ENCODE data around the gene CRLF1. TPM values are rescaled to one million over a fixed set of nuclear protein-coding genes. Genes with fewer than 3 reads are reported as not detected.
A peak's percentile ranks its signal among the peaks of the same experiment; 100 is the strongest.

CRLF1 gene
- total and polyA plus RNA-seq, 2 experiments from 2014 or later: 0.69 to 0.89 TPM

DNA sequence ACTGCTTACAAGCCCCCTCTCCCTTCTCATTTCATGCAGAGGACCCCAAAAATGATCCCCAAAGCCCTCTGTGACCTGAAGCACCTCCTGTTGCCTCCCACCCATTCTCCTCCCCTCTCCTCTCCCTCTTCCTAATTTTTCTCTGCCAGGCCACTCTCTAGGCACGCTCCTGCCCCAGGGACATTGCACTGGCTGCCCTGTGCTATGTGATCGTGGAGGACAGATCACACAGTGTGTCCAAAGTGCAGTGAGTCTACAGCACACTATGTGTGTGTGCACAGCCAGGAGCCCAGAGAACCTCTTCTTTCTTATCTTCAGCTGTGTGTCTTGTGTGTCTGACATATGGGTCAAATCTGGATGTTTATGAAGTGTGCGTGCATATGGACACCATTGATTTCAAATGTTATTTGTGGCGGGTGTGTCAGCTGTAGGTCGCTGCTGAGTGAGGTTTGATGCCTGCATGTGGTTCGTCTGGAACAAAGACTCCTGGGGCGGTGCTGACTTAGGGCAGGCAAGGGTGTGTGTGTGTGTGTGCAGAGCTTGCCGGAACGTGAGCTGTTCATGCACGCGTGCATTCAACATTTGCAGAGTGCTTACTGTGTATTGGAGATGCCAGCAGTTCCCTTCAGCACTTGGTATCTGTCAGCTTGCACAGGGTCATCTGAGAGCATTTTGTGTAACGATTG, 28.2 kb upstream of the CRLF1 start:
- DNase-seq (ENCODE audit: low read depth in 1 of 2, low spot score in 1 of 2): no peak
- TF ChIP-seq, protein P1, sequence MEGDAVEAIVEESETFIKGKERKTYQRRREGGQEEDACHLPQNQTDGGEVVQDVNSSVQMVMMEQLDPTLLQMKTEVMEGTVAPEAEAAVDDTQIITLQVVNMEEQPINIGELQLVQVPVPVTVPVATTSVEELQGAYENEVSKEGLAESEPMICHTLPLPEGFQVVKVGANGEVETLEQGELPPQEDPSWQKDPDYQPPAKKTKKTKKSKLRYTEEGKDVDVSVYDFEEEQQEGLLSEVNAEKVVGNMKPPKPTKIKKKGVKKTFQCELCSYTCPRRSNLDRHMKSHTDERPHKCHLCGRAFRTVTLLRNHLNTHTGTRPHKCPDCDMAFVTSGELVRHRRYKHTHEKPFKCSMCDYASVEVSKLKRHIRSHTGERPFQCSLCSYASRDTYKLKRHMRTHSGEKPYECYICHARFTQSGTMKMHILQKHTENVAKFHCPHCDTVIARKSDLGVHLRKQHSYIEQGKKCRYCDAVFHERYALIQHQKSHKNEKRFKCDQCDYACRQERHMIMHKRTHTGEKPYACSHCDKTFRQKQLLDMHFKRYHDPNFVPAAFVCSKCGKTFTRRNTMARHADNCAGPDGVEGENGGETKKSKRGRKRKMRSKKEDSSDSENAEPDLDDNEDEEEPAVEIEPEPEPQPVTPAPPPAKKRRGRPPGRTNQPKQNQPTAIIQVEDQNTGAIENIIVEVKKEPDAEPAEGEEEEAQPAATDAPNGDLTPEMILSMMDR (IDR thresholded peaks at IDR 0.05; ENCODE audit: low read depth, low read length): no peak
- Histone ChIP-seq H3K4me3 (no peak overlapping the region), H3K36me3 (no peaks in the 10 kb centered on the region), H3K9me3 (ENCODE audit: low read depth) (no peaks in the 10 kb centered on the region), H3K4me1 (ENCODE audit: low read depth) (no peaks in the 10 kb centered on the region), H3K27me3 (peaks cover 5% of the 10 kb centered on the region), H3K27ac (no peak overlapping the region)

DNA sequence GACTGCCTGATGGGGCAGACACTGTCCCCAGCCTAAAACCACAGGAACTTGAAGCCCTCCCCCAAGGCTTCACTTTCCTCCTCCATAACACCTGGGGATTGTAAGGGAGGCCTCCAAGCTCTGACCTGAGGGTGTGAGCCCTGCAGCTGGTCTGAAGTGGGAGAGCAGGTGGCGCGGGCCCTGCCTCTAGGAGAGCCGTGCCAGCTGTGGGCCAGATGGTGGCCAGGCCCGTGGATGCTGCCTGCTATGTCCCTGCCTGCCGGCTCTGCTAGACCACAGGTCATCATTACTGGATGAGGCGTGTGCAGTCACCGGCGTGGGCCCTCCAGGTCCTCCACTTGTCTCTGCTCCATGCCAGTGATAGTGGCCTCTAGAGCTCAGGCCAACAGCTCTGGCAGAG, 26.7 kb upstream of the CRLF1 start:
- H3K27me3 ChIP-seq: peaks cover 5% of the 10 kb centered on the region
- TF ChIP-seq, protein P1 (IDR thresholded peaks at IDR 0.05; ENCODE audit: low read depth, low read length): no peak
- H3K4me1 ChIP-seq (ENCODE audit: low read depth): no peaks in the 10 kb centered on the region
- no peak for DNase-seq (ENCODE audit: low read depth in 1 of 2, low spot score in 1 of 2)
- H3K4me3 ChIP-seq: no peak overlapping the region
- H3K27ac ChIP-seq: no peak overlapping the region
- H3K36me3 ChIP-seq: no peaks in the 10 kb centered on the region
- H3K9me3 ChIP-seq (ENCODE audit: low read depth): no peaks in the 10 kb centered on the region

DNA sequence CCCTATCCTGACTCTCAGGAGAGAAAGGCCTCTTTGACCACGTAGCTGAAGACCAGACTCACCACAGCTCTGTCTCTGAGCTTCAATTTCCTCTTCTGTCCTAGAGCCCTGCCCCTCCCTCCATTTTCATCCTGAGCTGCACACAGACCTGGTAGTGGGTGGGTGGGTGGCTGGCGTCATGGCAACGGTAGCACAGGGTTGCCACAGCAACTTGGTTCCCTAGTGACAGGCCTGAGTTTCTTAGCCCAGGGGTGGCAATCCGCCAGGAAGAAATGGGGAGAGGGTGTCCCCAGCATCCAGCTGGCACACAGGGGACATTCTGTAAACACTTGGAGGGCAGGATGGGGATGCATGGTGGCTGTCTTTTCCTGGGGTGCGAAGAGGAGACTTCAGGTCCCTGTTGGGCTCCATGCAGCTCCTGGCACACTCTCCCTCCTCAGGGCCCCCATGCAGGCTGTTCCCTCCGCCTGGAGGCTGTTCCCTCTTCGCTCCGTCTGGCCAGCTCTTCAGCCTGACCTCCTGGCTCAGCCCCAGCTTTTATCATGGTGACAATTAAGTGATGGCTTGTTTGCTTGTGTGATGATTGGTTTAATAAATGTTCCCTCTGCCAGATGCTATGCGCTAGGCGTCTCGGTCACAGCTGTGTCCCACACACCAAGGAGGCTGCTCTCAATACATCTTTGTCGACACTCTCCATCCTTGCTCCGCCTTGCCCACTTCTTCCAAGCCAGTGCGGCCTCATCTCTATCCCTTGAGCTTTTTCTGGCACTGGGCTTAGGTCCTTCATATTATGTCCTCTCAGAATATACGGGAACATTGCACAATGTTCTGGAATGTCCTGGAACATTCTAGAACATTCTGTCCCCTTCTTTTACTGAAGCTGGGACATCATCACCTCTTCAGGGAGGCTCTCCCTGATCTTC, 22.8 kb upstream of the CRLF1 start:
- no peak overlapping the region for H3K4me3 ChIP-seq
- DNase-seq (ENCODE audit: low read depth in 1 of 2, low spot score in 1 of 2): peak in 1 of 2 donors; percentile 68
- H3K4me1 ChIP-seq (ENCODE audit: low read depth): no peaks in the 10 kb centered on the region
- no peaks in the 10 kb centered on the region for H3K36me3 ChIP-seq
- H3K9me3 ChIP-seq (ENCODE audit: low read depth): no peaks in the 10 kb centered on the region
- H3K27ac ChIP-seq: no peak overlapping the region
- peaks cover 2% of the 10 kb centered on the region for H3K27me3 ChIP-seq
- TF ChIP-seq, protein P1 (IDR thresholded peaks at IDR 0.05; ENCODE audit: low read depth, low read length): no peak

DNA sequence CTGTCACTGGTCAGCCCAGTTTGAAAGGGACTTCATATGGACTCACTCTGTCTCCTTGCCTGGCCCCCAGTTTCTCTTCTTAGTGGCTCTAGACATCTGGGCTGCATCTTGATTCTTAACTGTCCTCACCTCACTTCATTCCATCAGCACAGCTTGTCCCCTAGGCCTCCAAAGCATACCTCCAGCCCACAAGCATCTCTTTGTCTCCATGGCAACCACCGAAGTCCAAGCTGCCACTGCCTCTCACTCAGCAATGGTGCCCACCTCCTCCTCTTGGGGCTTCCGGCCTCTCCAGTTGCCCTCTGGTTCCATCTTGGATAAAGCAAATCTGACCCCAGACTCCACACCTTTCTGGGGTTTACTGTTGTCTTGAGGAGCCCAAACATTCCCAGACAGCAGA, 20.3 kb upstream of the CRLF1 start:
- Histone ChIP-seq H3K4me3 (no peak overlapping the region), H3K4me1 (ENCODE audit: low read depth) (no peaks in the 10 kb centered on the region), H3K27ac (no peak overlapping the region), H3K27me3 (no peaks in the 10 kb centered on the region), H3K36me3 (no peaks in the 10 kb centered on the region), H3K9me3 (ENCODE audit: low read depth) (no peaks in the 10 kb centered on the region)
- DNase-seq (ENCODE audit: low read depth in 1 of 2, low spot score in 1 of 2): peak in 1 of 2 donors; percentile 32
- TF ChIP-seq, protein P1 (IDR thresholded peaks at IDR 0.05; ENCODE audit: low read depth, low read length): no peak

DNA sequence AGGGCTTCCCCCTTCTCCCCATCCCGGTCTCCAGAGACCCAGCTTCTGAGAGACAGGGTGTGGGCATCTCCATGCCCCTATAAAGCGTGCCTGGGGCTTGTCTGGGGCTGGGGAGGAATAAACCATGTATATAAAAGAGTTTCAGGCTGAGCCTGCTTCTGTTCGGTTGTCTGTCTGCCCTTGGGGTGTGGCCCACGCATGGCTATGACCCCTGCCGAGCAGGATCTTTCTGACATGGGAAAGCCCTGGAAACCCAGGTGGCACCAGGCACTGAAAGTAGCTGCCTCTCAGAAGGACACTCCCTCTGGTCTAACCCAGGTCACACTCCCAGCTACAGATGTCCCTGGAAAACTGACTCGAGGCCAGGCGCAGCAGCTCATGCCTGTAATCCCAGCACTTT, 14.3 kb upstream of the CRLF1 start:
- TF ChIP-seq, protein P1 (IDR thresholded peaks at IDR 0.05; ENCODE audit: low read depth, low read length): no peak
- Histone ChIP-seq H3K4me3 (no peak overlapping the region), H3K9me3 (ENCODE audit: low read depth) (no peaks in the 10 kb centered on the region), H3K36me3 (no peaks in the 10 kb centered on the region), H3K4me1 (ENCODE audit: low read depth) (no peaks in the 10 kb centered on the region), H3K27me3 (peaks cover 7% of the 10 kb centered on the region), H3K27ac (no peak overlapping the region)
- no peak for DNase-seq (ENCODE audit: low read depth in 1 of 2, low spot score in 1 of 2)

All from cardiac muscle cell (in vitro differentiated cells and primary cell).